Renal pelvis (tissue), 4 donors: Measurements from ENCODE around the gene LRIT3. TPM values are rescaled to one million over a fixed set of nuclear protein-coding genes. Genes with fewer than 3 reads are reported as not detected.
A peak's percentile ranks its signal among the peaks of the same experiment; 100 is the strongest.

Source experiments
- DNase-seq: peaks from one replicate; pipeline ENCODE4 v3.0.0-alpha.2; 2013
- polyA plus RNA-seq, 3 donors: library from polyadenylated mRNA; unstranded; fragments of 120-200 nt; gene quantifications; one replicate each; pipeline ENCODE4 v1.2.1, GENCODE V29; 2013; ENCODE audit not compliant: insufficient read length in 3 of 3

The LRIT3 gene
- polyA plus RNA-seq, 3 donors: 0.34 to 1.3 (median 0.99) TPM

- DNase-seq: no peak
Observed at GRCh38 chr4:109902559-109903251, 54.8 kb downstream of the LRIT3 start.

- no peak for DNase-seq
Observed at GRCh38 chr4:109908731-109909130, 60.8 kb downstream of the LRIT3 start.

DNA sequence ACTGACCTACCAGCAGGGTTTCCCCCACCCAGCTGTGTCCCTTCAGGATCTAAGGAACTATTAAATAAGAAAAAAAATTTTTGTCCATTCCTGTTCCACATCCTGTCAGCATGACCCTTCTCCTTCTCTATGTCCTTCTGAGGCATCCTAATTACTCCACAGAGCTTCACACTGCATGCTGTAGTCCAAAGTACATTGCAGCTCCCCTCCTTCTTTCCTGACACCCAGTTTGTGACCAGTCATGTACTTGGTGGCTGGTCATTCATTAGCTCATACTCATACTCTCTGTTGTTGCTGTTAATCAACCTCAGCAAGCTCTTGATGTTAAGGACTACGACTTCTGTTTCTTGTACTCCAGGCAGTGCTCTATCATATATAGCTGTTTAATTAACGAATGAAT lies 62.3 kb downstream of the LRIT3 start:
- DNase-seq: no peak

DNA sequence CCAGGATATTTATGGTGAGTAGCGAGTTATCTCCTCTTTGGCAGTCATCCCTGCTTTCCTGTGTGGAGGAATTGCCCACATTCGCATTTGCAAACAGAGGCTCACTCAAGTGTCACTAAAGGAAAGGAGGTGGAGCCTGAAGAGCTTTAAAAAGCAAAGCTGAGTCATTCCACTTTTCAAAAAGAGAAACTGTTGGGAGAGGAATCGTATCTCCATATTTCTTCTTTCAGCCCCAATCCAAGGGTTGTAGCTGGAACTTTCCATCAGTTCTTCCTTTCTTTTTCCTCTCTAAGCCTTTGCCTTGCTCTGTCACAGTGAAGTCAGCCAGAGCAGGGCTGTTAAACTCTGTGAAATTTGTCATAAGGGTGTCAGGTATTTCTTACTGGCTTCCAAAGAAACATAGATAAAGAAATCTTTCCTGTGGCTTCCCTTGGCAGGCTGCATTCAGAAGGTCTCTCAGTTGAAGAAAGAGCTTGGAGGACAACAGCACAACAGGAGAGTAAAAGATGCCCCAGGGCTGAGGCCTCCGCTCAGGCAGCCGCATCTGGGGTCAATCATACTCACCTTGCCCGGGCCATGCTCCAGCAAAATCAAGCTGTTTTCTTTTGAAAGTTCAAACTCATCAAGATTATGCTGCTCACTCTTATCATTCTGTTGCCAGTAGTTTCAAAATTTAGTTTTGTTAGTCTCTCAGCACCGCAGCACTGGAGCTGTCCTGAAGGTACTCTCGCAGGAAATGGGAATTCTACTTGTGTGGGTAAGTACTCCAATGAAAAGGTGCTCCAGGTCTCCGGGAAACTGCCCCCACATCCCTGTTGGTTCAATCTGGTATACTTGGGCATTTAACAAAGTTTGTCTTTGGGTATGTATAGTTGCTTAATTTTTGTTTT lies 65.0 kb downstream of the LRIT3 start, which contains the start of gene EGF:
Gene EGF, plus strand, starts transcription at position 178 of the 890 bp plus-strand sequence. Its CDS starts 453 bp downstream, at position 631.
- DNase-seq: peak; percentile 21

DNA sequence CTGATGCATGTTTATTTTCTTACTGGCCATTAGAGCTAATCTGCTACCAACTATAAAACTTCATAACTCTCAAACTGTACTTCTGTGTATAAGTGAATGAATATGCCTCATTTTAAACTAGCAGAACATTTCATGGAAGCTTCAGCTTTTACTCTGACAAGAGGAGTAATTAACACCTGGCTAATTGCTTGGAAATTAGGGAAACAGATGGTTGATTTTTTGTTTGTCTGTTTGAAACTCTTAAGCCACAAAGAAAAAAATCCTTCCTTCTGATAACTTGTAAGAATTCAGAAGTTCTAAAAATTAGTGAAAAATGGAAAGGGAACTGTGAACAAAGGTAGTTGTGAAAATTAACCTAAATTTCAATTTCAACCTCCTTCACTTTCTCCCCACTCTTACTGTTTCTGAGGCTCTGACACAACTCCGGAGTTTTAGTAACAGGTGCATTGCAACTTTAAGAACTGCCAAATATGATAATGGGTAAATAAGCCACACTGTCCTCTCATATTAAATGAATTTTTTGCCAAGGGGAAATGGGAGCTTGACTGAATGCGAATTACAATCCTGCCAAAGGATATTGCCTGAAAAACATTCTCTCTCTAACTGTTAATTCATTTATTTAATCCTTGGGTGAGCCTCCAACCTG lies 65.8 kb downstream of the LRIT3 start:
- no peak for DNase-seq

GRCh38 chr4:109914322-109914721 lies 66.4 kb downstream of the LRIT3 start:
- DNase-seq: no peak

DNA sequence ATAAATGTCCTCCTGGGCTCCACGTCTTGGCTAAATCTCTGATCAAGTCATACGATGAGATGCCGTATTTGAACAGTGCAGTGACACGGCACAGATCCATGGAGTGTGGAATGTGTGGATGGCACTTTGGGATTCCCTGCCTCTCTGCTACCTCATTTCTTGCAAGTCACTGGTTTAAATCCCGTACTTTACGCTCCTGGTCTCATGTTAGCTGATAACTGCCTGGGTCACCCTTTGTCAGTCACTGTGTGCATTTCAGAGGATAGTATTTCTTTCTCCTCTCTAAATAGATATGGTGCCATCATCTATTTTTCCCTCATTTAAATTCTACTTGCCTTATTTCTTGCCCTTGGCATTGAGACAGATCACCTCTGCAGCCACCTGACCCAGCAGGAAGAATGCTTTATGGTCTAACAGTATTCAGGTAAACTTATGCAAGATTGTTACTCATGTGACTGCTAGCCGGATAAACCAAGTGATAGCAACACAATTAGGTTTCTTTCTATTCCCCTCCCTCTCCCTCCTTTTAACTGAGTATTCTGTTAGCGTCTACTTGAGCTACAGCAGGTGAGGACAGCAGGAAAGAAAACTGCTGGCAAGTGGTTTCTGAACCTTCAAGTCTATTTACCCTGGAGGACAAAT lies 67.6 kb downstream of the LRIT3 start:
- DNase-seq: no peak

- DNase-seq: no peak
Observed at GRCh38 chr4:109916027-109916409, 68.1 kb downstream of the LRIT3 start.

GRCh38 chr4:109921384-109921808 lies 73.5 kb downstream of the LRIT3 start:
- no peak for DNase-seq

Other genes starting within 250 kb of the LRIT3 start
- gene CASP6, start 144.7 kb upstream of the LRIT3 start, polyA plus RNA-seq: 10 to 100 TPM; 34.3 to 41.3 (median 40.4) TPM
- gene PLA2G12A, start 118.0 kb upstream of the LRIT3 start, polyA plus RNA-seq: 10 to 100 TPM; 23.8 to 44.6 (median 34.1) TPM
- gene CFI, start 46.1 kb upstream of the LRIT3 start, polyA plus RNA-seq: 10 to 100 TPM; 75.2 to 79.1 (median 78.8) TPM
- 10 to 100 TPM; 37.9 to 40.3 (median 39.3) TPM for gene GAR1, start 32.3 kb upstream of the LRIT3 start, polyA plus RNA-seq
- gene RRH, start 20.1 kb upstream of the LRIT3 start, polyA plus RNA-seq: 1 to 10 TPM in 1 of 3 donors, under 1 TPM in 2; 0.51 to 1.3 (median 0.94) TPM
- gene EGF, start 64.8 kb downstream of the LRIT3 start, polyA plus RNA-seq: 1 to 10 TPM; 2.3 to 6.7 (median 4.6) TPM